OCI-LY7 (cell line): ENCODE measurements around the gene AFF2. TPM values are rescaled to one million over a fixed set of nuclear protein-coding genes. Genes with fewer than 3 reads are reported as not detected.

ENCODE experiments used
- BruUV-seq: library from RNA; stranded (reverse); fragments of 400-500 nt; replicated peaks from 2 replicates; lab custom pipeline; 2021; lab: Mats Ljungman, UMichigan
- CTCF ChIA-PET: fragments of 300-600 bp; sonication (Branson Sonifier 250); formaldehyde crosslinking; loops from one replicate; lab custom pipeline; 2022; ENCODE audit warnings: antibody characterized with exemption; ENCODE audit not compliant: unreplicated experiment; lab: Charles Lee
- POLR2A ChIA-PET: fragments of 300-600 bp; sonication (Branson Sonifier 250); formaldehyde crosslinking; loops from one replicate; lab custom pipeline; 2022; ENCODE audit warnings: antibody characterized with exemption; lab: Charles Lee
- DNase-seq: peaks from one replicate; pipeline ENCODE4 v3.0.0-alpha.2; 2015; ENCODE audit warnings: low spot score
- H2AFZ ChIP-seq: fragments of 200-600 bp; sonication (generic), shearing (Covaris generic); 2 replicates; pipeline ENCODE4 v1.6.1; 2014; ENCODE audit warnings: mild to moderate bottlenecking, antibody characterized with exemption, low read length, moderate library complexity
- H3K27ac ChIP-seq: fragments of 200-600 bp; sonication (generic); 2 replicates; pipeline ENCODE4 v1.5.1; 2014; ENCODE audit warnings: mixed run types, low read depth, mild to moderate bottlenecking, moderate library complexity, low read length, inconsistent platforms; ENCODE audit not compliant: poor library complexity, severe bottlenecking
- H3K36me3 ChIP-seq: fragments of 200-600 bp; sonication (generic); 2 replicates; pipeline ENCODE4 v1.6.1; 2014; ENCODE audit warnings: mild to moderate bottlenecking, antibody characterized with exemption, low read length, moderate library complexity, mixed read lengths; ENCODE audit not compliant: insufficient read depth
- H3K4me1 ChIP-seq: fragments of 200-600 bp; sonication (generic); 2 replicates; pipeline ENCODE4 v1.5.1; 2014; ENCODE audit warnings: mild to moderate bottlenecking, low read length; ENCODE audit not compliant: insufficient read depth, poor library complexity, severe bottlenecking
- H3K4me2 ChIP-seq: fragments of 200-600 bp; sonication (generic); 2 replicates; pipeline ENCODE4 v1.6.1; 2014; ENCODE audit warnings: mild to moderate bottlenecking, low read length
- H3K4me3 ChIP-seq: fragments of 200-600 bp; sonication (generic); 2 replicates; pipeline ENCODE4 v1.5.1; 2014; ENCODE audit warnings: mild to moderate bottlenecking, low read depth, low read length; ENCODE audit not compliant: poor library complexity, severe bottlenecking
- H3K79me2 ChIP-seq: fragments of 200-600 bp; sonication (generic); 2 replicates; pipeline ENCODE4 v1.6.1; 2016; ENCODE audit warnings: low read depth, mild to moderate bottlenecking, low read length, moderate library complexity, mixed read lengths; ENCODE audit not compliant: insufficient read depth
- H3K9me2 ChIP-seq: fragments of 200-600 bp; sonication (generic); 2 replicates; pipeline ENCODE4 v1.6.1; 2016; ENCODE audit warnings: mild to moderate bottlenecking, low read length, mixed read lengths; ENCODE audit not compliant: insufficient read depth
- H3K9me3 ChIP-seq: fragments of 200-600 bp; sonication (generic); 2 replicates; pipeline ENCODE4 v1.6.1; 2014; ENCODE audit warnings: mild to moderate bottlenecking, mixed run types, low read length, mixed read lengths
- H4K20me1 ChIP-seq: fragments of 200-600 bp; sonication (generic); 2 replicates; pipeline ENCODE4 v1.6.1; 2014; ENCODE audit warnings: mild to moderate bottlenecking, antibody characterized with exemption, low read length, moderate library complexity, mixed read lengths; ENCODE audit not compliant: insufficient read depth
- EZH2phosphoT487 ChIP-seq: fragments of 200-600 bp; sonication (generic); IDR thresholded peaks from 2 replicates; pipeline ENCODE4 v1.6.1; 2018; ENCODE audit warnings: low read depth, borderline replicate concordance, mild to moderate bottlenecking, mixed run types, antibody characterized with exemption, low read length, moderate library complexity, mixed read lengths
- intact Hi-C: fragments of 100-400 bp; cut with micrococcal nuclease; formaldehyde crosslinking; loops from one replicate; pipeline ENCODE4 v1.10.0; 2022; ENCODE audit not compliant: unreplicated experiment
- total RNA-seq, 2 experiments: library from RNA; depleted of rRNA in 1 of 2; stranded (reverse); fragments of >200 nt in 1 of 2; shearing (Covaris generic) in 1 of 2; gene quantifications; 2 replicates each; pipeline ENCODE4 v1.2.3, GENCODE V29; 2014 to 2022
- TF ChIP-seq, protein P1 (sequence below): fragments of 200-600 bp; sonication (generic); conservative IDR thresholded peaks from 2 replicates; pipeline ENCODE4 v1.5.1; 2014; ENCODE audit warnings: mild to moderate bottlenecking, antibody characterized with exemption, low read length, moderate library complexity, mixed read lengths

Gene AFF2
- total RNA-seq, 2 experiments from 2014 or later, result 102 to 106 TPM

DNA sequence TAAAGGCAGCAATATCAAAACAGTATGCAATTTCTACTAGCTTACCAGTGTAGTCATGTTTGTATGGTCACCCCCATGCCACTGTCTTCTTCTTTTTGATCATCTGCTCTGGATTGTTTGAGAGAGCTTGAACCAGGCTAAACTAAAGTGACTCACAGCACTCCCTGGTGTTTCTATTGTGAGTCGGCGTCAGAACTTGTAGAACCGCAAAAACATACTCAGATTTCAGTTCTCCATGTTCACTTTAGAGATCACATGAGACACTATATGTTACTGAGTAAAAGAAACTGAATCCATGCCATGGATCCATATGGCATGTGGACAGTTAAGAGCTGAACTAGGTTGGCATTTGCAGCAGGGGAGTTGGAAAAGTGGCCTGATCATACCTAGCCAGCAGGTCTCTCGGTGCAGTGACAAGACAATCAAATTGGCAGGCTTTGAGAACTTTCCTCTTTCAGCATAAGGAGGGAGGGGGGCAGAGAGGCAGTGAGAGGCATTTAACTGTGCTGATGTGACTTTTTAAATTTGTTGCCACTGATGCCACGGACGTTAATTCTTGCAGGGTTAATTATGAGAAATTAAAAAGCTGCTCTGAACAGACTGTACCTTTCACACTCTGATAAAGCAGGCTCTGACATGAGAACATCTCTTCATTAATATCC lies 88.4 kb downstream of the AFF2 start:
- peaks cover 74% of the 10 kb centered on the region for H3K4me1 ChIP-seq
- H3K4me2 ChIP-seq, result peak overlapping the region; percentile 62
- TF ChIP-seq, protein P1, sequence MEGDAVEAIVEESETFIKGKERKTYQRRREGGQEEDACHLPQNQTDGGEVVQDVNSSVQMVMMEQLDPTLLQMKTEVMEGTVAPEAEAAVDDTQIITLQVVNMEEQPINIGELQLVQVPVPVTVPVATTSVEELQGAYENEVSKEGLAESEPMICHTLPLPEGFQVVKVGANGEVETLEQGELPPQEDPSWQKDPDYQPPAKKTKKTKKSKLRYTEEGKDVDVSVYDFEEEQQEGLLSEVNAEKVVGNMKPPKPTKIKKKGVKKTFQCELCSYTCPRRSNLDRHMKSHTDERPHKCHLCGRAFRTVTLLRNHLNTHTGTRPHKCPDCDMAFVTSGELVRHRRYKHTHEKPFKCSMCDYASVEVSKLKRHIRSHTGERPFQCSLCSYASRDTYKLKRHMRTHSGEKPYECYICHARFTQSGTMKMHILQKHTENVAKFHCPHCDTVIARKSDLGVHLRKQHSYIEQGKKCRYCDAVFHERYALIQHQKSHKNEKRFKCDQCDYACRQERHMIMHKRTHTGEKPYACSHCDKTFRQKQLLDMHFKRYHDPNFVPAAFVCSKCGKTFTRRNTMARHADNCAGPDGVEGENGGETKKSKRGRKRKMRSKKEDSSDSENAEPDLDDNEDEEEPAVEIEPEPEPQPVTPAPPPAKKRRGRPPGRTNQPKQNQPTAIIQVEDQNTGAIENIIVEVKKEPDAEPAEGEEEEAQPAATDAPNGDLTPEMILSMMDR, result peak; percentile 45
- no peak for TF ChIP-seq EZH2phosphoT487
- no peak overlapping the region for H2AFZ ChIP-seq
- 0 out of 2 replicates have a peak, but pooled peaks cover 5% of the 10 kb centered on the region for H4K20me1 ChIP-seq
- CTCF ChIA-PET, result interaction anchor here (0.9 kb wide), 1 partner anchor 47 kb away, joined by 3 read pairs; no protein-coding TSS in a partner anchor
- DNase-seq, result peak; percentile 49
- BruUV-seq, result no TSS peak
- peaks cover 8% of the 10 kb centered on the region for H3K36me3 ChIP-seq
- no peaks in the 10 kb centered on the region for H3K9me2 ChIP-seq
- H3K9me3 ChIP-seq, result no peaks in the 10 kb centered on the region
- H3K4me3 ChIP-seq, result no peak overlapping the region
- H3K27ac ChIP-seq, result peak overlapping the region; percentile 38
- peaks cover 99% of the 10 kb centered on the region for H3K79me2 ChIP-seq
- POLR2A ChIA-PET, result interaction anchor here (1.2 to 2.7 kb wide), 3 partner anchors 9 to 17 kb away, joined by 4 to 7 read pairs (median 6); no protein-coding TSS in a partner anchor
- intact Hi-C loops, result no loop called here

DNA sequence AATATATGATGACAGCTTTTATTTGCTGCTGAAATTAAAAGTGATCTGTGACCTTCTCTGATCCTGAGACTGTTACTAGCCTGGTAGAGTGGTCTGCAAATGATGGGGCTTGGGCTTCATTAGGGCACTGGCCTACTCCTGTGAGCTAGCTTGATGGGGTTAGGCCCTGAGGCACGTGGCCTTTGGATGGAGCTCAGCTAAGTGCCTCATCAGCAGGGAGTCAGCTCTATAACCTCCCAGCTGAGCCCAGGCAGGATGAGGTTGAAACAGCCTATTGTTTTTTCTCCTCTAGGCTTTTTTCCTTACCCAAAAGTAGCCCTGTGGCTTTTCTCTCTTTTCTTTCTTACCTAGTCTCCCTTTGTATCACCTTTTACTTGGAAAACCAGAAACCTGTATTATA lies 92.2 kb downstream of the AFF2 start:
- intact Hi-C loops, result no loop called here
- ChIA-PET CTCF (interaction anchor here (0.6 kb wide), 1 partner anchor 72 kb away, joined by 4 read pairs; no protein-coding TSS in a partner anchor), POLR2A (interaction anchor here (0.8 to 4.7 kb wide), 7 partner anchors 10 to 89 kb away, joined by 3 to 24 read pairs (median 5); no protein-coding TSS in a partner anchor)
- H3K4me2 ChIP-seq, result peak overlapping the region; percentile 57
- H3K9me2 ChIP-seq, result no peaks in the 10 kb centered on the region
- H3K4me1 ChIP-seq, result peaks cover 75% of the 10 kb centered on the region
- H3K9me3 ChIP-seq, result no peaks in the 10 kb centered on the region
- H2AFZ ChIP-seq, result no peak overlapping the region
- TF ChIP-seq, protein P1, result no peak
- TF ChIP-seq EZH2phosphoT487, result no peak
- peak overlapping the region; percentile 47 for H3K27ac ChIP-seq
- H3K4me3 ChIP-seq, result peak overlapping the region; percentile 8
- BruUV-seq, result no TSS peak
- H3K36me3 ChIP-seq, result peaks cover 9% of the 10 kb centered on the region
- H3K79me2 ChIP-seq, result peaks cover 96% of the 10 kb centered on the region
- 0 out of 2 replicates have a peak, but pooled peaks cover 5% of the 10 kb centered on the region for H4K20me1 ChIP-seq
- no peak for DNase-seq
